A549 treated with AZD9567 at 1 μM for 4 hours (cell line): Measurements from ENCODE around the gene LIPF. TPM values are rescaled to one million over a fixed set of nuclear protein-coding genes. Genes with fewer than 3 reads are reported as not detected.

Experiments used
- total RNA-seq: library from RNA; stranded (reverse); fragments of 200-300 nt; extraction: Qiagen RNA extraction; gene quantifications from 5 replicates; pipeline ENCODE4 v1.2.3, GENCODE V29; 2022; ENCODE audit not compliant: insufficient read depth

LIPF gene, protein sequence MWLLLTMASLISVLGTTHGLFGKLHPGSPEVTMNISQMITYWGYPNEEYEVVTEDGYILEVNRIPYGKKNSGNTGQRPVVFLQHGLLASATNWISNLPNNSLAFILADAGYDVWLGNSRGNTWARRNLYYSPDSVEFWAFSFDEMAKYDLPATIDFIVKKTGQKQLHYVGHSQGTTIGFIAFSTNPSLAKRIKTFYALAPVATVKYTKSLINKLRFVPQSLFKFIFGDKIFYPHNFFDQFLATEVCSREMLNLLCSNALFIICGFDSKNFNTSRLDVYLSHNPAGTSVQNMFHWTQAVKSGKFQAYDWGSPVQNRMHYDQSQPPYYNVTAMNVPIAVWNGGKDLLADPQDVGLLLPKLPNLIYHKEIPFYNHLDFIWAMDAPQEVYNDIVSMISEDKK
- not detected in 5 replicates for total RNA-seq

GRCh38 chr10:88664142-88664541, at the start of gene LIPF:
LIPF (plus strand) TSS chr10:88664442; CDS start chr10:88667298, 2,856 bp downstream.

GRCh38 chr10:88705958-88706357, 41.7 kb downstream of the LIPF start, which contains the start of gene LIPK:
LIPK (plus strand) TSS chr10:88706249; CDS start chr10:88724544, 18,295 bp downstream.

Other genes starting within 250 kb of the LIPF start
- 8.1 to 8.6 TPM (median 8.4 TPM) in 5 replicates for gene RNLS, start 81.1 kb upstream of the LIPF start, total RNA-seq
- gene LIPJ, start 77.7 kb upstream of the LIPF start, total RNA-seq, result not detected in 5 replicates
- not detected in 5 replicates for gene LIPK, start 41.8 kb downstream of the LIPF start, total RNA-seq
- gene LIPN, start 95.6 kb downstream of the LIPF start, total RNA-seq, result not detected in 5 replicates
- gene LIPM, start 138.3 kb downstream of the LIPF start, total RNA-seq, result not detected in 5 replicates
- gene ANKRD22, start 187.4 kb downstream of the LIPF start, total RNA-seq, result 0.12 to 0.26 TPM (median 0.20 TPM) in 4 of 5 replicates, not detected in the other
- gene STAMBPL1, start 215.8 kb downstream of the LIPF start, total RNA-seq, result 20.9 to 27.3 TPM (median 23.4 TPM) in 5 replicates